ENCODE data around the gene SMPDL3A.

SMPDL3A gene

DNA sequence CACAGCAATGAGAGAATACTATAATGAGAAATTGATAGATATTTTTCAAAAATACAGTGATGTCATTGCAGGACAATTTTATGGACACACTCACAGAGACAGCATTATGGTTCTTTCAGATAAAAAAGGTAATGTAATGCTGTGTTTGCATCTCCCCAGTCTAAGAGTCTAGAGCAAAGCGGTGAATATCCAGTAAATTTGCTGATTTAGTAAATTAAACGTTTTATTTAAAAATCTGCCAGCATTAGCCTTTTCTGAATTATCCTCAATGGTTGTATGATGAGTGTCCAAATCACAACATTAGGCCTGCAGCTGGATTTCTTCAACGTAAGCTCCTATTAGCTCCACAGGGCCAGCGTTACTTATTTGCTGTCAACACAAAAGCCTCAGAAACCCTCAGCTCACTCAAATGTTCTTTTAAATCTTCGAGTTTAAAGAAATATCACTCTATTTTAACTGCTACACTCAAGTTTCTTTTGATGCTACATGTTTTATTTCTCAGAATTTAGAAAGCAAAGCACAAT, 16.0 kb downstream of the SMPDL3A start:
- DNase-seq (ENCODE audit: low read depth) = no peak

DNA sequence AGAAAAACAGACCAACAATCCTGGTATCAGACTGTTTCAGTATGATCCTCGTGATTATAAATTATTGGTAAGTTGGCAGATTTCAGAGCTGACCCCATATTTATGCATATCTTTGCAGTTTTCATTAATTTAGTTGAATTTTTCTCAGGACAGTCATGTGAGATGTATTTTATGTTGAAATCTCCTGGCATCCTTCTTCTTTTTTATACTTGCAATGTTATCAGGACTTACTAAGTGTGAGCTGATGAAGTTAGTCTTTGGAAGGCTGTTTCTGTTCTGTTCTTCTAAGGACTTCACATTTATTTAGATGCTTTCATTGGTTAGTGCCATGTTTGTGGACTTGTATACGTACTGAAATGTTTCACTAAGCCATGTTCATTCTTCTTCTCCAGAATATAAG, 17.2 kb downstream of the SMPDL3A start:
- no peak for DNase-seq (ENCODE audit: low read depth)

DNA sequence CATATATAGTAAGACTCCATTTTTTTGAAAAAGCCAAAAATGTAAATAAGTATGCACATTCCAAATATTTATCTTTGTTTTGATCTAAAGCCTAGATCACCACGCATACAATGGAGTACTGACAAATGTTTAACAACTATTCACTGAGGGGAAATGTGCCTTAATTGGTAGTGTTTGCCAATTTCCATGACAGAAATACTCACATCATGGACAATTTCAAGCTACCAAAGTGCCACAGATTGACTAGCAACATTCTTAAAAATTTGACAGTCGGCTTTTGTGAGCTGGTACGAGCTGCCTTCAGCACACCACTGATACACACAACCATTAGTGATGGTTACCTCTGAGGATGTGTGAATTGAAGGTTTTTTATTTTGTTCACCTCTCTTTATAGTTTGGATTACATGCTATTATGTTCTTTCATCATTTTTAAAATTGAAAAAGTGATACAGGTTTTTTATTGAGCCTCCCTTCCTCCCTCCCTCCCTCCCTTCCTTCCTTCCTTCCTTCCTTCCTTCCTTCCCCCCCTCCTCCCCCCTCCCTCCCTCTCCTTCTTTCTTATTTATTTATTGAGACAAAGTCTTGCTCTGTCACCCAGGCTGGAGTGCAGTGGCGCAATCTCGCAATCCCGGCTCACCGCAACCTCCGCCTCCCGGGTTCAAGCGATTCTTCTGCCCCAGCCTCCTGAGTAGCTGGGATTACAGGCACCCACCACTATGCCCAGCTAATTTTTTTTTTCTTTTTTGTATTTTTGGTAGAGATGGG, 19.2 kb downstream of the SMPDL3A start:
- DNase-seq (ENCODE audit: low read depth) = no peak

DNA sequence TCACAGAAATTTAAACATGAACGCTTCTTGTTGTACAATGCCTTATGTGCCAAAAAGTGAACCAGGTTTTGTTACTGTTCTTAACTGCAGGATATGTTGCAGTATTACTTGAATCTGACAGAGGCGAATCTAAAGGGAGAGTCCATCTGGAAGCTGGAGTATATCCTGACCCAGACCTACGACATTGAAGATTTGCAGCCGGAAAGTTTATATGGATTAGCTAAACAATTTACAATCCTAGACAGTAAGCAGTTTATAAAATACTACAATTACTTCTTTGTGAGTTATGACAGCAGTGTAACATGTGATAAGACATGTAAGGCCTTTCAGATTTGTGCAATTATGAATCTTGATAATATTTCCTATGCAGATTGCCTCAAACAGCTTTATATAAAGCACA, 19.9 kb downstream of the SMPDL3A start:
- DNase-seq (ENCODE audit: low read depth) = no peak

DNA sequence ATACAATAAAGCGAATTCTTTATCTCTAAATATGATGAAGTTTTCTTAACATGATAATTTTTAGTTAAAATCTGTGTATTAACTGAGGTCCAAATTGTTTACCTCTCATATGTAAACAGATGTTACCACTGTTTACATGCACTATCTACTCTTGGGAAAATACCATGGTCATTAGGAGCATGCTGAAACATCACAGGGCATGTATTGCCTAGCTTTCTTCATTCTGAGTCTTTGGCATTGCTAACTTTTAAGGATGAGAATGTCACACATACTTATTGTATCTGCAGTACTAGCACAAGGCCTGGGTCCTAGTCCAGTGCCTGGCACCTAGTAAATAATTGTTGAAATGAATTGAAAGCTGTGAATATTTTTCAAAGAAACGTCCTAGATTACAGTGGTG, 20.6 kb downstream of the SMPDL3A start:
- DNase-seq (ENCODE audit: low read depth) = no peak

DNA sequence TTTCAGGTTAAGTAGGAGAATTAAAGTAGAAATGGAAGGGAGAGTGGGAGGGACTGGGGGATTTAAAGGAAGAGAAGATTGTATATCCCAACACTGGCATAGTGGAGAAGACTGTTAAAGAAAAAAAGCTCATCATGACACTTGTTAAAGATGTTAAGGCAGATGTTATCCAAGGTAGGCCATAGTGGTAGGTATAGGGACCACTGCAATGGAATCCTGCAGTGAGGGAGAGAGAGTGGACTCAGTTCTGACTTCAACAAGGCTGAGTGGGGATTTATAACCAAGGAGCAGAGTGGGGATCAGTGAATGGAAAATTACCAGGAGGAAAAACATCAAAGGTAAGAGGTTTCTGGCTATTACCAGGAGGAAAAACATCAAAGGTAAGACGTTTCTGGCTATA, 21.1 kb downstream of the SMPDL3A start:
- no peak for DNase-seq (ENCODE audit: low read depth)

DNA sequence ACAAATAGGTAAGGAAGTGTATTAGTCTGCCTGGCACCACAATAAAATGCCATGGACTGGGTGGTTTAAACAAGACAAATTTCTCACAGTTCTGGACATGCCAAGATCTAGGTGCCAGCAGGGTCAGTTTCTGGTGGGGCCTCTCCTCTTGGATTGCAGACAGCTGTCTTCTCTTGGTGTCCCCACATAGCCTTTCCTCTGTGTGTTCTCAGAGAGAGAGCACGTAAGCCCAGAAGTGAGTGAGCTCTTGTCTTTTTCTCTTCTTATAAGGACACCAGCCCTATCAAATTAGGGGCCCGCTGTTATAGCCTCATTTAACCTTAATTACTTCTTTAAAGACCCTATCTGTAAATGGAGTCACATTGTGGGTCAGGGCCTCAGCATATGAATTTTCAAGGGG, 28.3 kb downstream of the SMPDL3A start:
- DNase-seq (ENCODE audit: low read depth) = no peak

DNA sequence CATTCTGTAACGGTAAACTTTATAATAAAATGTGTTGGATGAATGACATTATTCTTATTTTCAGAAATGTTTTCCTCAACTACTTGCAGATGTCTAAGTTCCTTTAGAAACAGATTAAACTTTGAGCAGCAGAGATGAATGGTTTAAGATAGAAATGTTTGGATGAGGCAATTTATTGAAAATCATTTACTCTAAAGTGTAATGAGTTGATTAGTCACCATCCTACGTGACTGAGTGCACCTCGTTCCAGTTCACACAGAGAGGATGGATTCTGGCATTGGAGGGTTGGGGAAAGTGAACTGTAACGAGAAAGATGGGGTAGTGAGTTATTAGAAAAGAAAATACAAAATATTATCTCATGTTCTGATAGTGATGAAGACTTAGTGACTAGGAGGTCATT, 28.7 kb downstream of the SMPDL3A start:
- DNase-seq (ENCODE audit: low read depth) = no peak

DNA sequence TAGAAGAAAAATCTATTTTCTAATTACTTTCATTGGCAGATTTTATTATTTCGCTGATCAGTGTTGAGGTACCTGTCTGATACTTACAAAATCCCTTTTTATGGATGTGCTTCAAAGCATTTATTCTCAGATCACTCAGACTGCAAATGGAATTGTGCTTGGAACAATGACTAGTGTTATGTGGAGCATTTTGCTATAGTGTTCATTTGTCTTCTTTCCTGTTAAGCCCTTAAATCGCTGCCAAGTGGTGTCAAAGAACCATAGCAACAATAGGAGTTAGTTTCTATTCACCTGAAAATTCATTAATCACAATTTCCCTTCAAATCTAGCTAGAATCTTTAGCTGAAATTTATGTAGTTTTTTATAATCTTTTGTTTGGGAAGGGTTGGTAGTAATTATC, 29.8 kb downstream of the SMPDL3A start:
- no peak for DNase-seq (ENCODE audit: low read depth)

DNA sequence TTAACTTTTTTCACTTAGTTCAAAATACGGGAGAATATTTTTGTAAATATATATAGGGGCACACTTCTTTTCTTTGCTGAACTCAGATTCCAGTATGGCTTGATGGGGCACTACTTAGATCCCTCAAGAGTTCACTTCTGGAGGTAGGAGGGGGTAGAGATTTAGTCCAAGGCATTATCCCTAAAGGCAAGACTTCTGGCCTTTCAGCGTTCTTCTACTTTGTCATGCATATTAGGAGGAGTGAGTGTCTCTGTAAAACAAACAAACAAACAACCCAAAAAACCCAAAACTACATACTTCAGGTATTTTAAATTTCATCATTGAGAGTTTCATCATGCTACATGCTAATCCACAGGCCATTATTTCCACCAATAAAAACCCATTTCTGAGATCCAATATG, 32.0 kb downstream of the SMPDL3A start:
- DNase-seq (ENCODE audit: low read depth) = no peak

DNA sequence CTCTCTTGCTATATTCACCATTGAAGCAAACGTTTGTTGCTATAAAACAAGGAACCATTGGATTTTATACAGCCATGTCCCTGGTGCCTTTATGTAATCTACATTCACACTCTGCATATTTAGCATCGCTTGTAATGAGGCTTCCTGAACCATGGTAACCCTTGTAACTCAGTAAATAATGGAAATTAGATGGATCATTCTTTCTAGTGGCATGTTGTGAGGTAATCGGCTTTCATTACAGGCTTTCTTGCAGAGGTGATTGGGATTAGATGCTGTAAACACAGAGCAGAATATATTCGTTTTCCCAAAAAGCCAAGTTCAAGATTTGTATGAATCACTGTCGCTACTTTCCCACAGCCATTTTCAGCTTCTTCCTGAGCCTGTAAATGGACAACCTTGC, 36.1 kb downstream of the SMPDL3A start:
- no peak for DNase-seq (ENCODE audit: low read depth)

DNA sequence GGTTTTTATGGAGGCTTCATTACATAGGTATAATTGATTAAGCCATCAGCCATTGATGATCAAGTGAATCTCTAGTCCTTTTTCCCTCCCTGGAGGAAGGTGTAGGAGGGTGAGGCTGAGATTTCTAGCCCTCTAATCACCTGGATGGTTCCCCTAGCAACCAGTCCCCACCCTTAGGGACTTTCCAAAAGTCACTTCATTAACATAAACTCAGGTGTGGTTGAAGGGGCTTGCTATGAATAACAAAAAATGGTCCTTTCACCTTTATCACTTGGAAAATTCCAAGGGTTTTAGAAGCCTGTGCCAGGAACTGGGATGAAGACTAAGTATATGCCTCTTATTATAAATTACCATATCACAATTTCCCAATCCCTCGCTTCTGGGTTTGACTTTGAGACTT, 40.4 kb downstream of the SMPDL3A start:
- no peak for DNase-seq (ENCODE audit: low read depth)

DNA sequence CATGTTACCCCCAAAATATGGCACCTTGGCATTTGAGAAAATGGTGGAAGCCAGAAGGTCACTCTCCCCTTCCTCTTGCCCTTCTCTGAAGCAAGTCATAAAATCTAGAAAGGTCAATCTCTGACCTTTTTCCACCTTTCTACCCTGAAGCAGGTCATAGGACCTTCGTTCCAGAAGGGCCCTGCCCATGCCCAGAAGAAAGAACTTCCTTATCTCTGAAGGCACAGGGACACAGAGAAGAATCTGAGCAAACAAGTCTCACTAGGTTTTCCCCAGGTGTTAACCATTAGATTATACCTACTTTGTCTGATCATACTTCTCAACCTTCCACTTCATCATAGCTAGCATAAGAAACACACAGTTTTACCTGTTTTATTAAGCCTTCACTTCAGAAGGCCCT, 42.5 kb downstream of the SMPDL3A start:
- DNase-seq (ENCODE audit: low read depth) = no peak

DNA sequence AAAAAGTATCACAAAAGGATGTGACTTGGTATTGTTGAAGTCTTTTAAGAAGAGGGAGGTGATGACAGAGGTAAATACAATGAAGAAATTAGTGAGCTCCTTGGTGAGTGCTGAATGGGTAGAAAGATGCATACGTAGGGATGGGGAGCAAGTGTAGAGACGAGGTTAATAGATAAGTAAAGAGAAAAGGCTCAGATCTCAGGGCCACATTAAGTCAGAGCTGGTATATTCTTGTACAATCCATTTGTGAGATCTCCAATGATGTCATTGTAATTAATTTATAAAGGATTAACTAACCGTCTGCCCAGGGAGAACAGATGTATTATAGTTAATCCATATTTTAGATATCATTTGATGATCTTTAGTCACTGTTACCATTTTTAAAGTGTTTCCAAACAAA, 43.4 kb downstream of the SMPDL3A start:
- no peak for DNase-seq (ENCODE audit: low read depth)

DNA sequence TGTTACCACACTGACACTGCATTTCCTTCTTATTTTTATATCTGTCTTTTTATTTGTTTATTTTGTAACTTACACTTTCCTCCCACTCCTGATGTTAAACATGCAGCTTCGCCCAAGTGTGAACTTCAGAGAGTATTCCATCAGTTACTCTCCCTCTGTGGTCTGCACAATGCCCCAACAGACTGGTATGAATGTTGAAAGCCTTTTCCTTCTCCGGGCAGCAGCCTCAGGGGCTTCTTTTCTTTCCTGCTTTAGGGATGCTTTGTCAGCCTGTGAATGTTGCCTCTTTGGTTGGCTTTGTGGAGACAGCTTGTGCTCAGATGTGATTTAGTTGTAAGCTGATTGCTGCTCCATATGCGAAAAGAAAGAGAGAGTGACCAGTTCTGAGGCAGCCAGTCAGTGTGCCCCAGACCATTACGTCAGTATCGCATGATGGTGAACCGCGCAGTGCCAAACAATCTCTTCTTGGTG, 44.0 kb downstream of the SMPDL3A start:
- no peak for DNase-seq (ENCODE audit: low read depth)

DNA sequence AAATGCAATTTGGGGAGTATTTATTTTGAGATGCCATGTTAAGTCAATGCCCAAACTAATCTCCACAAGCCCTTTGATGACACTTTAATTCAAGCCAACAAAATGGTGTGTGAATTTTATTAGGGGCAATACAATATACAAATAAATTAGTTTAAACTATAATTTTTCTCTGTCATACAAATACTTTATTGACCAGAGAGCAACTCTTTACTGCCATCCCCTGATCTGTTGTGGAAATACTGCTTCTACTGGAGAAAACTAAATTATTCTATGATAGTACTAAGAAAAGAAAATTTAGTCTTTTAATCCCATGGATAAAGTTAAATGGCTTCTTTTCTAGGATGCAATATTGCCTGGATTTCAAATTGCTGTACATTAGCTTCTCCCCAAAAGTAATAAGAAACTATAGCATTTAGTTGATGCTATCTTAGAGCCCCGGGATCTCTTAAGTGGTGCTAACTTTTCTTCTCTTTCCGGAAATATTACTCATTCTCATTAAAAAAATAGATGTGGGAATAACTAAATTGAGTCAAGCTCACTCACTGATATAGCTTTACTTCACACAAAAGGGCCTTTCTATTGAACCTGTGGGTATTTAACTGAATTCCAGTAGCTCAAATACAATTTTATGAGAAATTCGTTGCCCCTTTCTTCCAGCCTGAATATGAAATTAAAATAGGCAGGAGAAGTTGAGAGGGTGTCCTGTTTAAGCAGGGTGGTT, 49.2 kb downstream of the SMPDL3A start:
- no peak for DNase-seq (ENCODE audit: low read depth)

DNA sequence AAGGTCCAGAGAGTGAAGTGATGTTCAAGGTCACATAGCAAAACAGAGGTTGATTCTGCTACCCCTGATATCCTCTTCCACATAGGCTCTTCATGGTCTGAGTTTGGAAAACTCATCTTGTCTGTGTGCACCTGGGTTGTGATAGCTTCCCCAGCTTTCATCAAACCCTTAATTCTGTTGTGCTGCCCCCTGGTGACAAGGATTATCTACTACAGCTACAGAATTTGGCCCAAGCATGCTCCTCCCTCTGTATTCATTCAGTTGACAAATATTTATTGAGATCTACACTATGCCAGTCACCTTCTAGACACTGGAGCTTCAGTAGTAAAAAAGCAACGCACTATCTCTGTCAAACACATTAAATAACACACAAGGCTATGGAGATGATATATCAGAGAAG, 50.4 kb downstream of the SMPDL3A start:
- peak; percentile 10 for DNase-seq (ENCODE audit: low read depth)

DNA sequence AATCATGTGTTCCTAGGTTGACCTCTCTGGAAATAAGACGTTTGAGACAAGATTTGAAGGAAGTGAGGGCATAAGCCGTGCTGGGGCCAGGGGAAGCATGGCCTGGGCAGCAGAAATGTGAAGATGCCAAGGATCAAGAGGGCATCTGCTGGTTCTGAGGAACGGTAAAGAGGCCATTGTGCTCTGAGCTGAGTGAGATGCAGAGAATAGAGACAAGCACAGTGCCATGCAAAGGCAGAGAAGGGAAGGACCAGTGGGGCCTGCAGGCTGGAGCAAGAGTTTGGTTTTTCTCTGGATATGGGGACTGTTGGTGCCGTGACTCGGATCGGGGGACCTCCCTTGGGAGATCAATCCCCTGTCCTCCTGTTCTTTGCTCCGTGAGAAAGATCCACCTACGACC, 50.8 kb downstream of the SMPDL3A start:
- no peak for DNase-seq (ENCODE audit: low read depth)

DNA sequence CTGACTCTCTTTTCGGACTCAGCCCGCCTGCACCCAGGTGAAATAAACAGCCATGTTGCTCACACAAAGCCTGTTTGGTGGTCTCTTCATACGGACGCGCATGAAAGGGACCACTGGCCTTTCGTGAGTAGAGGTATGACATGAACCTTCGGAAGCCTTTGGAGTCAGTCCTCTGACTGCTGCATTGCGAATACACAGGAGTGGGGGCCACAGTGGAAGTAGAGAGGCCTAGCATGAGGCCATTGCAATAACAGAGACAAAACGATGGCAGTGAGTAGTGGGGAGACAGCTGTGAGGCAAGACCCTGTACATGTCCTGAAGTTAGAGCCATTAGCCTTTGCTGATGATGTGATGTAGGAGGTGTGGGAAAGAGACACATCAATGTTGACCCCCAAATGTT, 56.4 kb downstream of the SMPDL3A start:
- DNase-seq (ENCODE audit: low read depth) = no peak

DNA sequence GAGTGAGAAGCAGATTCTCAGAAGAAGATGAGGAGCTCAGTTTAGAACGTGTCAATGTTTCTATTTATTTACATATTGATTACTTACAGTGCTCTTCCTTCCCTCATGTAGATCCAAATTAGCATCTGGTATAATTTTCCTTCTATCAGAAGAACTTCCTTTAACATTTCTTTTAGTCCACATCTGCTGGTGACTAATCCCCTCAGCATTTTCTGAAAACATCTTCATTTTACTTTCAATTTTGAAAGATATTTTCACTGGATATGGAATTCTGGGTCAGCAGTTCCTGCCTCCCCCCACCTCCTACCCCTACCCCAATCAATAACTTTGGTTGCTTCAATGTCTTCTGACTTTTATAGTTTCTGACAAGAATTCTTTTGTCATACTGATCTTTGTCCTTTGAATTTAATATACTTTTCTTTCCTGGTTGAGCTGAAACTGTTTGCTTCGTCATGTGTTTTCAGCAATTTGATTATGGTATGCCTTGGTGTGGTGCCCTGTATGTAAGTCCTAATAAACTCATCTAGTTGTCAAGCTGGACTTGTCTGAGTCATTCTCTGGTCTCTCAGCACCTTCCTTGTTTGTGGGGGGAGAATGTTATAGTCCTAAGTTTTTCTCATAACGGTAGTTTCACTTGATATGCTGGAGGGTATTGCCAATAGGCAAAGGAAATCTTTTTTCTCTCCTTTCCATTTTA, 57.0 kb downstream of the SMPDL3A start:
- DNase-seq (ENCODE audit: low read depth) = no peak

DNA sequence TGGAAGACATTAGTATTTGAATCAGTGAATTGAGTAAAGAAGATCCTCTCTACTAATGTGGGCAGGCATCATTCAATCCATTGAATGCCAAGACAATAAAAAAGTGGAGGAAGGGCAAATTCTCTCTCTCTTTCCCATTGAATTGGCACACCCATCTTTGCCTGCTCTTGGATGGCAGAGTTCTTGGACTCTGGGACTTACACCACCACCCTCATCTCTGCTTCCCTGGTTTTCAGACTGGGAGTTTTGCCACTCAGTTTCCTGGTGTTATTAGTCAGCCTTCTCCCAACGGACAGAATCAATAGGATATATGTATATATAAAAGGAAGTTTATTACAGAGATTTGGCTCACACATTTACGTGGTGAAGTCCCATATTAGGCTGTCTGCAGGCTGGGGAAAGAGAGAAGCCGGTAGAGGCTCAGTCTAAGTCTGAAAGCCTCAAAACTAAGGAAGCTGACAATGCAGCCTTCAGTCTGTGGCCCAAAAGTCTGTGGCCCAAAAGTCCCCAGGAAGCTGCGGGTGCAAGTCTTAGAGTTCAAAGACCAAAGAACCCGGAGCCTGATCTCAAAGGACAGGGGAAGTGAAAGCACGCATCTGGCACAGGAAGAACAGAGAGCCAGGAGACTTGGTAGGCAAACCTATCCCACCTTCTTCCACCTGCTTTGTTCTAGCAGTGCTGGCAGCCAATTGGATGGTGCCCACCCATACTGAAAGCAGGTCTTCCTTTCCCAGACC, 64.4 kb downstream of the SMPDL3A start:
- no peak for DNase-seq (ENCODE audit: low read depth)
